SK-MEL-5 (cell line): ENCODE measurements around the gene TYSND1. TPM values are rescaled to one million over a fixed set of nuclear protein-coding genes. Genes with fewer than 3 reads are reported as not detected.
"Not testable (repeated sequence)": the region's sequence is repeated elsewhere in the genome, so short reads cannot be mapped to it uniquely, and the experiment has no call there.

ENCODE experiments used
- DNase-seq: peaks from one replicate; pipeline ENCODE4 v3.0.0-alpha.2; 2016; ENCODE audit warnings: low read depth, low spot score
- in situ Hi-C: cut with HindIII; loops from 2 replicates; pipeline ENCODE4 v1.10.0; 2016; ENCODE audit warnings: low sequenced_read_pairs, high pct_unique_total_duplicates, low pct_unique_long_range_greater_than_20kb
- total RNA-seq: library from RNA; depleted of rRNA; stranded (reverse); fragments of >200 nt; shearing (Covaris generic); gene quantifications from 2 replicates; pipeline ENCODE4 v1.2.3, GENCODE V29; 2014

TYSND1 gene
- total RNA-seq, 1 experiment from 2014 or later, result 22.7 TPM

DNA sequence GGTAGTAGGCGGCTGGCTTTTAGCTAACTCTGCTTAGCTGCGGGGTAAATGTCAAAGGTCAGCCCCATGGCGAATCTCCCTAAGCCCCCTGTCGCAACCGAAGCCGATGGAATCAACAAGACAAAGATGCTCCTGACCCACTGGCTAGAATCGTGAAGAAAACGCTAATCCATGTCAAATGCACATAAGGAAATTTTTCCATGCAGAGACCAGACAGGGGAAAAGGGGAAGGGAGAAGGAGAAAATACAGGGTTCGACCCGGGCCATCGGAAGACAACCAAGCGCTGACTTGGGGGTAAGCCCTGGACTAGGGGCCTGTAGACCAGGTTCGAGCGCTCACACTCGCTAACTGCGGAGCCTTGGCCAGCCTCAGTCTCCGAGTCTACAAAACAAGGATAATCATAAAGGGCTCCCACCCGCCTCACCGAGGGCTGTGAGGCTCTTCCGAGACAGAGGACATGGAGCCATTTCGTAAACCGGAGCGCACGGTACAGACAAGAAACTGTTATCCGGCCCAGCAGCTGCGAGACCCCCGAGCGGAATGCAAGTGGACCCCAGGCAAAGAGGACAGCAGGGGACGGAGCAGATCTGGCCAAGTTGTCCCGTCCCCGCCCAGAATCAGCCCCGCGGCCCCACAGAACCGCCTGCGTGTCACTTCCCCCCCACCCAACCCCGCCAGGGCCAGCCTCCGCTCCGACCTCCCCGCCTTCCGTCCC lies 23.3 kb upstream of the TYSND1 start:
- no peak for DNase-seq
- in situ Hi-C loops, result no loop called here

DNA sequence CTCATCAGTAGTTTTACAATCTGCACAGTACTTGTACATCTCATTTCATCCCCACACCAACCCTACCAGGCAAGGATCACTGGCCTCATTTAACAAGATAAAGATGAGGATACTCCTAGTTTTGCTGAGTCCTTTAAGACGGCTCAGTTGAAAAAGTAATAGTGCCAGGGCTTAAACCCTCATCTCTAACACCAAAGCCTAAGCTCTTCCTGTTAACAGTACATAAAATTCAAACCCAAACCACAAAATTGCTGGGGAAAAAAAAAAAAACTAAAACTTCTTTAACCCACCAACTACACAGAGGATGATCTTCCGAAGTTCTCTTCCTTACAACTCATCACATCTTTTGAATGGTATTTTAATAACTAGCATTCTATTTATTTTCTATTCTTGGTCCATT lies 22.5 kb upstream of the TYSND1 start:
- in situ Hi-C loops, result no loop called here
- DNase-seq, result no peak

DNA sequence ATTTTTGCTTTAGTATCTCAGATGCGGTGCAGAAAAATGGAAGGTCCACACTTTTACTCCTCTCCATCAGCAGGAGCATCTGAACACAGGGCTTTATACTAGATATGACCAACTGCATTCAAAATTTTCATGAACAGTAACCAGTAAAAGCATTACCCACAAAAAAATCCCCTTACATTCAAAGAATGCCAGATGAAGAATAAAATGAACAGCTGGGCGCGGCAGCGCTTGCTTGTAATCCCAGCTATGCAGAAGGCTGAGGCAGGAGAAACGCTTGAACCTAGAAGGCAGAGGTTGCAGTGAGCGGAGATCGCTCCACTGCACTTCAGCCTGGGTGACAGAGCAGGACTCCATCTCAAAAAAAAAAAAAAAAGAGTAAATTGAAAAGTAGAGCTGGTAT lies 20.7 kb upstream of the TYSND1 start:
- in situ Hi-C loops, result no loop called here

DNA sequence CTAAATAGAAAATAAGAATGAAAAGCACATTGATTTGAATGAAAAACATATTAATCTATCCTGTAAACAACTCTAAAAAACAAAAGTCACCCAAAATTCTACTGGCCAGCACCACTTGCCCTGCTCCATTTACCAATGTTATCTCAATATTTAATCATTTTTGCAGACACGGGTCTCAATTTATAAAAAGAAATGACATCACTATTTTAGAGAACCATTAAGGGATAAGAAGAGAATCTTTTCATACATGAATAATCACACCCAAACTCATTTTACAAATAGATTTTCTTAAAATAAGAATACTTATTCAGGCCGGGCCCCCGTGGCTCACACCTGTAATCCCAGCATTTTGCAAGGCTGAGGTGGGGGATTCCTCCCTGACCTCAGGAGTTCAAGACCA lies 19.9 kb upstream of the TYSND1 start:
- in situ Hi-C loops, result no loop called here
- DNase-seq, result no peak

More for the DNA sequence above, 20.7 kb upstream of the TYSND1 start:
- no peak for DNase-seq

DNA sequence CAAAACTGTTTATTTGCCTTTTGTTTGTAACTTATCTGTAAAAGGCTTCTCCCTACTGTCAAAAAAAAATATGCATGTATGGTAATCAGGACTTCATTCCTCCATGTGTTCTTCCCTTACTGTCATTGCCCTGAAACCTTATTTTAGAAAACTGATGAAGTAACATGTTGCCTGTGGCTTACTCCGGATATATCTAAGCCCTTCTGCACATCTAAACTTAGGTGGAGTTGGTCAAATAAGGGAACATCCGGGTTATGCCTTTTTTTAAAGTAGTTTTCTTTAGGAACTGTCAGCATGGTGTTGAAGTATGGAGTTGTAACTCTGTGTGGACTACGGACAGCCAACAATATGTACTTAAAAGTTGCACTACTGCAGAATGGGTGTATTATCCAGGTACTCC lies 17.7 kb upstream of the TYSND1 start:
- in situ Hi-C loops, result no loop called here
- no peak for DNase-seq

DNA sequence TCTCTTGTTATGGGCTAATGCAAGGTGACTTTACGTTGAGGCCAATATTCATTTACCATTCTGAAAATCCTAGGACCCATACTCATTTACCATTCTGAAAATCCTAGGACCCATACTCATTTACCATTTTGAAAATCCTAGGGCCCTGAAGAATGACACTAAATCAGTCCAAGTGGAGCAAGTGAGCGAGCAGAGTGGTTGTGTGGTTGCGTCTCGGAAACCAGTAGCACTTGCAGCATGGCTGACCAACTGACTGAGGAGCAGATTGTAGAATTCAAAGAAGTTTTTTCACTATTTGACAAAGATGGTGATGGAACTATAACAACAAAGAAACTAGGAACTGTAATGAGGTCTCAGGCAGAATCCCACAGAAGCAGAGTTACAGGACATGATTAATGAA lies 16.9 kb upstream of the TYSND1 start:
- in situ Hi-C loops, result no loop called here
- DNase-seq, result no peak

DNA sequence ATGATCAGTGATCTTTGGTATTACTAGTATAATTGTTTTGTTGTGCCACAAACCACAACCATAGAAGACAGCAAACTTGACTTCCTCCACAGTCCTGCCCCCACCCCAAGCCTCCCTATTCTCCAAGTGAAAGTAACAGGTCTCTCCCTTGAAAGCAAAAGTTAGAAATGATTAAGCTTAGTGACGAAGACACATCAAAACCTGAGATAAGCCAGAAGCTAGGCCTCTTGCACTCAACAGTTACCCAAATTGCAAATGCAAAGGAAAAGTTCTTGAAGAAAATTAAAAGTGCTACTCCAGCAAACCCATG lies 16.3 kb upstream of the TYSND1 start:
- in situ Hi-C loops, result no loop called here
- DNase-seq, result no peak

DNA sequence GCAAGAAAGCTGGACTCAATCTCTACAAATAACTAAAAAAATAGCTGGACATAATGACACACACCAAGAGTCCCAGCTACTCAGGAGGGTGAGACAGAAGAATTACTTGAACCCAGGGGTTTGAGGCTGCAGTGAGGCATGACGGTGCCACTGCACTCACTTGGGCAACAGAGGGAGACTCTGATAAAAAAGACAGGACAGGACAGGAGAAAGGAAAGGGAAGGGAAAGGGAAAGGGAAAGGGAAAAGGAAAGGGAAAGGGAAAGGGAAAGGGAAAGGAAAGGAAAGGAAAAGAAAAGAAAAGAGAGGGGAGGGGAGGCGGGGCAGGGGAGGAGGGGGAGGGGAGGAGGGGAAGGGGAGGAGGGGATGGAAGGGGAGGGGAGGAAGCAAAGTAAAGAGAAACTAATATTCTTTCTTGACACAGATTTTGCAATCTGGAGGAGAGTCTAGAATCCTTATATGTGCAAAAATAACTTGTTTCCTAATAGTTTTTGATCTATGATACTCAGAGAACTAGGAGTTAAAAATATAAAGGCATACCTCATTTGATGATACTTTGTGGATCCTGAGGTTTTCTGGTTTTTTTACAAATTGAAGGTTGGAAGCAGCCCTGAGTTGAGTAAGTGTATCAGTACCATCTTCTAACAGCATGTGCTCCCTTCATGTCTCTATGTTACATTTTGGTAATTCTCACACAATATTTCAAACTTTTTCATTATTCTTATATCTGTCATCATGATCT lies 15.8 kb upstream of the TYSND1 start:
- in situ Hi-C loops, result no loop called here
- DNase-seq, result no peak

DNA sequence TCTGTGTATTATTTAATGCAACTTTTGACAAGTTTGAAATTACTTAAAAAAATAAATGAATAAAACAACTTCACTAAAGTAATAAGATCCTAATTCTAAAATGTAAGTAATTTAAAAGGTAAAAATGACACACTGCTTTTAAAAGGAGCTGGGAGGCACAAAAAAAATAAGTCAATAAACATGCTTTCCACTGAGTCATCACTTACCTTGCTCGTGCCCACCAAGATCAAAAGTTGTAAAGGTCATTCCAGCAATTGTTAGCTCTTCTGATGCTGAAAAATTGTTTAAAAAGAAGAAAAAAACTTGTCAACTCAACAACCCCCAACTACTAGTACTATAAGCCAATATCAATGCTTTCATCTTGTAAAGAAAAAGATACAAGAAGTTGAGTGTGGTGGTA lies 14.3 kb upstream of the TYSND1 start:
- no peak for DNase-seq
- in situ Hi-C loops, result no loop called here

DNA sequence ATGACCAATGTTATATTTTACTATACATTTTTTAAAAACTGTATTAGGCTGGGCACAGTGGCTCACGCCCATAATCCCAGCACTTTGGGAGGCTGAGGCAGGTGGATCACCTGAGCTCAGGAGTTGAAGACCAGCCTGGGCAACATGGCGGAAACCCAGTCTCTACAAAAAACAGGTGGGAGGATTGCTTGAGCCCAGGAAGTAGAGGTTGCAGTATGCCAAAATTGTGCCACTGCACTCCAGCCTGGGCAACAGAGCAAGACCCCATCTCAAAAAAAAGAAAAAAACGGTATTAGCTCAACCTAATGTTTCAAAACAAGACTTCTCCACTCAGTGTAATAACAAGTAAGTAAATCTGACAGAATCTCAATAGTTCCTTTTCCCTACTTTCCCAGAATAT lies 12.9 kb upstream of the TYSND1 start:
- in situ Hi-C loops, DNase-seq: not testable (repeated sequence)

DNA sequence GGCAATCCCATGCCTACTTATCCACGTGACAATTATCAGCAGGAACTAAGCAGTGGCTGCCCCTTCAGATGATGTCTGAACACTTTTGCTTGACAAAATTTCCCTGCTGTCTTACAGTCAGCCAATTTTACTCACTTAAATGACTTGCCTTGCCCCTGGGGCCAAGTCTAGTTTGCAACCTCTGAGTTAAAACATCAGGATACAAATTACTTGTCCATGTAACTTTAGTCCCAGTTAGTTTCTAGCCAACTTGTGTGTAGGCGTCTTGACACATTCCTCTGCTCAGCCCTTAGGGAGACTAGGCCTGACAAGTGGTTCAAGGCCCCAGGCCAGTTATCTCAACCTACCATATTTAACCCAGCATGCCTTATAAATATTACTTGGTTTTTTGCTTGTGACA lies 11.6 kb upstream of the TYSND1 start:
- in situ Hi-C loops, result no loop called here

DNA sequence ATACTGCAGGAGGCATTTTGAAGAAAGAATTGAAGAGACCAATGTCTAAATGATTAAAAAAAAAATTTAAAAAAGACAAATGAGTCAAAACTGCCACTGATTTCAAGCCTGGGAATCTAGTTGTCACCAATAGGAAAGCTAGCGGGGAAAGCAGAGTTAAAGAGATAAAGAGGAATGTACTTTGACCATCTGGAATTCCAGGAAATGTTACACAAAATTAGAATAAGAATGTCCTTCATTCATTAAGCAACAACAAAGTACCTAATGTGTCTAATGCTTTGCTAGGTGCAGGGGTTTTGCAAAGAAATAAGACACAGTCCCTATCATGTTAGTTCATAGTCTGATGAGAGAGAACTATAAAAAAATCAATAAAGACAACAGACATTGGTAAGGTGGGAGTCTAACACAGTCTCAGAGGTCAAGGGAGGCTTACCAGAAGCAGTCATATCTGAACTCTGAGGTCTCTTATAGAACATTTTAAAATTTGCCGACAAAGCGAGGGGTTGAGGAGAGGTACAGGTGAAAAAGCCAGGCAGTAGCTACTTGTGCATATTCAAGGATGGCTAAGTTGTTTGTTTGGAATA lies 8.8 kb upstream of the TYSND1 start:
- no peak for DNase-seq
- in situ Hi-C loops, result no loop called here

More for the DNA sequence above, 11.6 kb upstream of the TYSND1 start:
- no peak for DNase-seq

DNA sequence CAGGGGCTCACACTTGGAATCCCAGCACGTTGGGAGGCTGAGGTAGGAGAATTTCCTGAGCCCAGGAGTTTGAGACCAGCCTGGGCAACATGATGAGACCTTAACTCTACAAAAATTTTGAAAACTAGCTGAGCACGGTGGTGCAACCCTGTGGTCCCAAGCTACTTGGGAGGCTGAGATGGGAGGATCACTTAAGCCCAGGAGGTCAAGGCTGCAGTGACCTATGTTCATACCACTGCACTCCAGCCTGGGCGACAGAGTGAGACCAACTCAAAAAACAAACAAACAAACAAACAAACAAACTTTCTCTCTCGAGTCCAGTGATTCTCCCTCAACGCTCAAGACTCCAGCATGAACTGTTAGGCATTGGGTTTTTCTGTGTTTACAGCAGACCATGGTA lies 2.0 kb upstream of the TYSND1 start:
- in situ Hi-C loops, result no loop called here
- no peak for DNase-seq

DNA sequence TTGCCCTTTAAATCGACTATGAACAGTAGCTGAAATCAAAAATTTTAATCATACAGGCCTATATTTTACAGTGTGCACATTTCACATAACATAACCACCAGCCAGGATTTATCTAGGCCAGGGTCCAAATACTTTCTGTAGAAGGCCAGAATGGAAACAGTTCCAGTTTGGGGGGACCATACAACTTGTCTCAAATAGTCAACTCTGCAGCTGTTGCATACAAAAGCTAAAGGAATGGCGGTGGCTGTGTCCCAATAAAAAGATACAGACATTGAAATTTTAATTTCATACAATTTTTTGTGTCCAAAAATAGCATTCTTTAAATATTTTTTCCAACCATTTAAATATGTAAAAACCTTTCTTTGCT lies 742 bp upstream of the TYSND1 start:
- in situ Hi-C loops, result no loop called here
- DNase-seq, result no peak

DNA sequence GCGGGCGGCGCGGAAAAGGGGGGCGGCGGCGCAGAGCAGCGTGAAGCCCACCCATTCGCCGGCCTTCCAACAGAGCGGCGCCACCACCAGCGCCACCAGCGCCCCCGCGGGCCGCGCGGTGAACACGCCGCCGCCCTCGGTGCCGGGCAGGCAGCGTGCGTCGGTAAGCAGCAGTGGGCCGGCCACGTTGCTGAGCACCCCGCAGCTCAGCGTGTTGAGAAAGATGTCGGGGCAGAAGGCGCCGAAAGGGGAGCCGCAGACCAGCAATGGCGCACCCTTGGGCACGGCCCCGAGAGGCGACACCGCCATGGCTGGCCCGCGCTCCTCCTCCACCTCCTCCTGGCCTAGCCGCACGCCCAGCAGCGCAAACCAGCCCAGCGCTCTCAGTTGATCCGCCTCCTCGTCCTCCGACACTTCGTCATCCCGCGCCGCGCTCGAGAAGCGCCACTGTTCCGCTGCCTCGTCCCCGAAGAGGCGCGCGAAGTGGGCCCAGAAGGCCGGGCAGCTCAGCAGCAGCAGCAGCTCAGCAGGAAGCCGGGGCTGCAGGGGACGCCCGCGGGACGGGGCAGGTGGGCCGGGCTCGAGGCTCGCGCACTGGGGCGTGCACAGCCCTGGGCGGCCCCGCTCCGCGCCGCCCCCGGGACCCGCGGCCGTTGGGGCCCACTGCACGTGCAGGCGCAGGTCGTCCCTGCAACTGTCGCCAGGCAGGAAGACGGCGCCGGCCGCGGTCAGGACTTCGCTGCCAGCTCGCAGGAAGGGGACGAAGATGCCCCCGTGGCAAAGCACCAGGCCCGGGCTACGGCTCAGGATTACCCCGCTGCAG lies 623 bp downstream of the TYSND1 start:
- in situ Hi-C loops, result no loop called here
- peak; percentile 34 for DNase-seq

DNA sequence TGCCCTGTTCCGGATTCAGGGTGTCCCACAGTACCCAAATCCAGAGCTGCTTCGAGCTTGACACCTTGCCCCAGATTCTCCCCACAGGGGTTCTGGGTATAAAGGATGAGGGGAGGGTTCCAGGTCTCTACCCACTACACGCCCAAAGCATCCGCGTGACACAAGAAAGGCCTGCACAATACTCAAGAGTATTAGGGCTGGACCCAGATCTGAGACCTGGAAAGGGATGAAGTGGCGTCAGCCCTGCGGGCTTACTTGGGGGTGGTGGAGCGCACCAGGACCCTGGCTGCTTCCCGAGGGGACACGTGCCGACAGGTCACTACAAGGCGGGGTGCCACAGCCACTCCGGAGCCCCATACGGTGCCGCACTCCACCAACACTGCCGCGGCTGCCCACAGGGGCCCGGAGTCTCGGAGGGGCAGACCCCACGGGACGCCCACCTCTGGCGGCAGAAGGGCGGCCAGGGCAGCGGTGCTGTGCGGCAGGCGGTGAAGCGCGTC lies 1.3 kb downstream of the TYSND1 start:
- no peak for DNase-seq
- in situ Hi-C loops, result no loop called here

DNA sequence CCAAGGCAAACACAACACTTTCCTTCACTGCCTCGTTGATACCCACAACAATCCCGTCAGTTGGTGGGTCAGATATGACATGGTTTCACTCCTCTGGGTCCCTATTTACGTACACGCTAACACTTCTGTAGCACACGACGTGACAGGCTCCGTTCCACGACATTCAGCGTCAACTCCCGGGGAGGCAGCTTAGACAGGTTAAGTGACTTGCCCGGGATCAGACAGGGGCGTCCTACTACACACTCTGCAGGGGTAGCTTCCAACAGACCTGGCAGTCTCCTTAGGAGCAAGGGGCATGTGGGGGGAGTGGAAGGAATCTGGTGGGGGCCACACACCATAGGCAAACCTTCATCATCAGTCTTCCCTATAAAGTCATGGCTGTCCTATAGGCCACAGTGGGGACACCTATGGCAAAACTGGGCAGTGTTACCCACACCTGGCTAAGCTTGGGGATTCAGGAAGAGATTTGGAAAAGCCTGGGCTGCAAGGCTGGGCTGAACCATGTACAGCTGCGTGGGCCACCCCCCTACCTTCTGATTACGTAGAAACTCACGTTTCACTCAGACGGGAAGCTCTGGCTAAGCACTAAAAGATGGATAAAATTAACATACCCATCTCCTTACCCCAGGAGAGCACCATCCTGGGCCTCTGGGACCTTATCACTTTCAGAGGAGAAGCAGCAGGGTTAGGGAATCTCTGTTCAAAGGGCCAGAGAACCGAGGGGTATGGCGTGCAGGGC lies 2.0 kb downstream of the TYSND1 start:
- in situ Hi-C loops, result no loop called here

DNA sequence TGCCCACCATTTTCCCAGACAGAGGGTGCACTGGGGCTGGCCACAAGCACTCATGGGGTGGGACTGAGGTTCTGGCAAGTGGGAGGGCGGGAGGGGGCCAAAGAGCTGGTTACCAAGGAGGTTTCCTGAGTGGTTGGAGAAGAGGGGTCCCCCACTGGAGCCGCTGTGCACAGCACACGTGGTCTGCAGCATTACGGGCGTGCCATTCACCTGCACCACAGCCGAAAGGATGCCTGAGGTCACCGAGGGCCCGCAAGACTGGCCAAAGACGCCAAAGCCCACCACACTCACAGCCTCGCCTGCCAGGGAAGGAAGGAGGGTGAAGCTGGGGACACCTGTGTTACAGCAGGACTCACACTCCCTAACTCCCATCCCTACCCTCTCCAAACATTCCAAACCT lies 3.9 kb downstream of the TYSND1 start:
- in situ Hi-C loops, result no loop called here
- no peak for DNase-seq

More for the DNA sequence above, 2.0 kb downstream of the TYSND1 start:
- no peak for DNase-seq
